B cell (primary cell): ENCODE results near the gene VAMP1. TPM values are rescaled to one million over a fixed set of nuclear protein-coding genes. Genes with fewer than 3 reads are reported as not detected.
"Not testable (repeated sequence)": the region's sequence is repeated elsewhere in the genome, so short reads cannot be mapped to it uniquely, and the experiment has no call there.

Experiments used
- ATAC-seq: fragments of 200-7000 bp; cut with Tn5 transposase; one replicate; pipeline ENCODE4 v1.10.0; 2021; ENCODE audit warnings: low read depth, mild to moderate bottlenecking, moderate number of reproducible peaks, moderate library complexity
- CTCF ChIA-PET: fragments of 350-600 bp; sonication (Branson Sonifier 250); formaldehyde crosslinking; loops from one replicate; lab custom pipeline; 2021; ENCODE audit warnings: antibody characterized with exemption, inconsistent platforms; lab: Charles Lee
- POLR2A ChIA-PET: fragments of 350-600 bp; sonication (Branson Sonifier 250); formaldehyde crosslinking; loops from one replicate; lab custom pipeline; 2021; ENCODE audit warnings: antibody characterized with exemption; lab: Charles Lee
- DNase-seq: peaks from one replicate; pipeline ENCODE4 v3.0.0; 2013
- H2AFZ ChIP-seq: 2 replicates; pipeline ENCODE4 v1.6.1; 2012; ENCODE audit warnings: mild to moderate bottlenecking, low read depth, low read length; ENCODE audit not compliant: insufficient read depth, poor library complexity, severe bottlenecking
- H3K27ac ChIP-seq, 2 donors: 1 replicate in 1 of 2; 2 replicates in 1 of 2; pipeline ENCODE4 v1.5.1; 2012 to 2013; ENCODE audit warnings: low read length in 2 of 2, mild to moderate bottlenecking in 2 of 2, moderate library complexity in 1 of 2
- H3K27me3 ChIP-seq, 4 experiments: fragments of 200-600 bp in 1 of 4; sonication (generic) in 1 of 4; replicated peaks in 1 of 4; 1 replicate in 2 of 4; 2 replicates in 2 of 4; pipeline versions ENCODE4 v1.6.1 to v1.7.0; 2013 to 2016; ENCODE audit warnings: low read length in 3 of 4, mild to moderate bottlenecking in 2 of 4, mixed read lengths in 1 of 4, moderate library complexity in 1 of 4; ENCODE audit not compliant: insufficient read depth in 4 of 4, control insufficient read depth in 3 of 4; ENCODE audit errors: control extremely low read depth in 1 of 4
- H3K36me3 ChIP-seq, 2 experiments: replicated peaks in 1 of 2; 1 replicate in 1 of 2; 2 replicates in 1 of 2; pipeline versions ENCODE4 v1.6.1 to v1.7.1; 2013; ENCODE audit warnings: low read length in 1 of 2; ENCODE audit not compliant: insufficient read depth in 2 of 2, control insufficient read depth in 1 of 2; ENCODE audit errors: control extremely low read depth in 1 of 2, extremely low read depth in 1 of 2
- H3K4me1 ChIP-seq, 2 donors: fragments of 200-600 bp in 1 of 2; sonication (generic) in 1 of 2; 1 replicate in 1 of 2; 2 replicates in 1 of 2; pipeline versions ENCODE4 v1.5.1 to v1.6.1; 2013 to 2017; ENCODE audit warnings: low read length in 2 of 2; ENCODE audit not compliant: control insufficient read depth in 2 of 2, insufficient read depth in 2 of 2
- H3K4me2 ChIP-seq: replicated peaks from 2 replicates; pipeline ENCODE3; 2012; ENCODE audit warnings: mild to moderate bottlenecking, low read depth, low read length; ENCODE audit not compliant: poor library complexity, severe bottlenecking
- H3K4me3 ChIP-seq, 5 experiments: fragments of 200-600 bp in 1 of 5; sonication (generic) in 1 of 5; 1 replicate in 3 of 5; 2 replicates in 2 of 5; pipeline versions ENCODE4 v1.5.1 to v1.7.0; 2011 to 2016; ENCODE audit warnings: low read length in 4 of 5, mild to moderate bottlenecking in 4 of 5, low read depth in 2 of 5, control low read depth in 1 of 5, moderate library complexity in 1 of 5; ENCODE audit not compliant: insufficient read depth in 1 of 5; ENCODE audit errors: control extremely low read depth in 1 of 5, extremely low read depth in 1 of 5
- H3K79me2 ChIP-seq: fragments of 200-600 bp; sonication (generic); one replicate; pipeline ENCODE4 v1.6.0; 2016; ENCODE audit warnings: low read length; ENCODE audit not compliant: control insufficient read depth, insufficient read depth
- H3K9ac ChIP-seq: fragments of 200-600 bp; sonication (generic); 2 replicates; pipeline ENCODE4 v1.6.1; 2017; ENCODE audit warnings: mild to moderate bottlenecking, low read length, moderate library complexity
- H3K9me3 ChIP-seq, 3 donors: one replicate each; pipeline versions ENCODE4 v1.6.1 to v1.7.1; 2013; ENCODE audit warnings: low read length in 2 of 3; ENCODE audit not compliant: control insufficient read depth in 2 of 3, insufficient read depth in 1 of 3; ENCODE audit errors: control extremely low read depth in 1 of 3
- H4K20me1 ChIP-seq: 2 replicates; pipeline ENCODE4 v1.6.0; 2012; ENCODE audit warnings: mild to moderate bottlenecking, low read length; ENCODE audit not compliant: insufficient read depth, control insufficient read depth, poor library complexity, severe bottlenecking
- H3K27ac Mint-ChIP-seq: one replicate; pipeline ENCODE4 v1.8.0; 2021; ENCODE audit warnings: mixed read lengths
- H3K27me3 Mint-ChIP-seq: one replicate; pipeline ENCODE4 v1.8.0; 2021; ENCODE audit warnings: mixed read lengths
- H3K4me1 Mint-ChIP-seq: one replicate; pipeline ENCODE4 v1.8.0; 2021; ENCODE audit warnings: mixed read lengths
- H3K4me3 Mint-ChIP-seq: one replicate; pipeline ENCODE4 v1.8.0; 2021; ENCODE audit warnings: mixed read lengths
- H3K9me3 Mint-ChIP-seq: one replicate; pipeline ENCODE4 v1.8.0; 2022; ENCODE audit warnings: mixed read lengths; ENCODE audit not compliant: insufficient read depth
- CTCF ChIP-seq: fragments of 200-600 bp; IDR thresholded peaks from one replicate; pipeline ENCODE4 v1.8.0; 2022; ENCODE audit warnings: antibody characterized with exemption, mild to moderate bottlenecking
- EZH2 ChIP-seq: IDR thresholded peaks from 2 replicates; pipeline ENCODE4 v1.6.1; 2012; ENCODE audit warnings: borderline replicate concordance, low read depth, mild to moderate bottlenecking, moderate library complexity, low read length; ENCODE audit not compliant: insufficient read depth, poor library complexity, severe bottlenecking
- WGBS: methylation state at CpG from one replicate; pipeline ENCODE4 v1.1.5; 2013; ENCODE audit warnings: missing lambda C conversion rate; ENCODE audit not compliant: insufficient coverage; 5-methylcytosine and 5-hydroxymethylcytosine counted together
- intact Hi-C: fragments of 100-400 bp; cut with micrococcal nuclease; formaldehyde crosslinking; loops from one replicate; pipeline ENCODE4 v1.10.0; 2022
- polyA plus RNA-seq: library from polyadenylated mRNA; depleted of rRNA; stranded (reverse); fragments of >200 nt; gene quantifications from 2 replicates; pipeline ENCODE4 v1.2.3, GENCODE V29; 2012
- total RNA-seq, 2 donors: library from RNA; stranded (reverse); fragments of 120-200 nt in 1 of 2; gene quantifications; 1 replicate in 1 of 2; 2 replicates in 1 of 2; pipeline versions ENCODE4 v1.2.3 to v1.2.4, GENCODE V29; 2013 to 2022

The VAMP1 gene
- total and polyA plus RNA-seq, 2 donors (not counting 1 experiment from before 2014, with no cell fraction given) = 62.4 to 98.9 TPM

DNA sequence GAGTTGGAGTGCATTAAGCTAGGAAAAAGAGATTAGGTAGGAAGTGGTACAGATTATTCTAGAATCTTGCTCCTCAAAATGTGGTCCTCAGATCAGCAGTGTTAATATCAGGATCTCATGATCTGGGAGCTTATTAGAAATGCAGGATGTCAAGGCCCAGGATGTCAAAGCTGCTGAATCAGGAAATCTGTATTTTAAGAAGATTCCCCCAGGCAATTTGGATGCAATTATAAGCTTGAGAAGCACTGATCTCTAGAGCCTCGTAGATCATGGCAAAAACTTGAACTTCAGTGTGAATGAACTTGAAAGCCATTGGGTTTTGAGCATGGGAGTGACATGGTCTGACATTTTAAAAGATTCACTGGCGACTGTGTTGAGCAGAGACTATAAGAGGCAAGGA, 30.0 kb upstream of the VAMP1 start:
- WGBS = 94% methylated on average over 2 of the region's 2 CpGs
- no peak overlapping the region for H2AFZ ChIP-seq
- ATAC-seq (no peak), DNase-seq (no peak)
- Mint-ChIP-seq H3K27me3 (no peaks in the 10 kb centered on the region), H3K4me1 (peaks cover 5% of the 10 kb centered on the region), H3K4me3 (no peak overlapping the region), H3K27ac (no peak overlapping the region), H3K9me3 (no peaks in the 10 kb centered on the region)
- no peak overlapping the region for H3K27ac ChIP-seq
- CTCF ChIA-PET = interaction anchor here (1.0 to 1.3 kb wide), 3 partner anchors 9 to 75 kb away, joined by 3 to 4 read pairs (median 3); no protein-coding TSS in a partner anchor
- H3K9ac ChIP-seq = no peak overlapping the region
- TF ChIP-seq EZH2 (no peak), CTCF (no peak)
- intact Hi-C loops = no loop called here
- no peaks in the 10 kb centered on the region for H3K27me3 ChIP-seq
- H3K36me3 ChIP-seq = peaks cover 1 to 36% of the 10 kb centered on the region in 2 experiments
- POLR2A ChIA-PET = no interaction called here
- no peak overlapping the region for H3K4me3 ChIP-seq
- H3K4me1 ChIP-seq = peaks cover 3 to 4% of the 10 kb centered on the region in 2 donors
- no peaks in the 10 kb centered on the region for H4K20me1 ChIP-seq
- H3K9me3 ChIP-seq = no peaks in the 10 kb centered on the region
- peaks cover 65% of the 10 kb centered on the region for H3K79me2 ChIP-seq
- no peak overlapping the region for H3K4me2 ChIP-seq

DNA sequence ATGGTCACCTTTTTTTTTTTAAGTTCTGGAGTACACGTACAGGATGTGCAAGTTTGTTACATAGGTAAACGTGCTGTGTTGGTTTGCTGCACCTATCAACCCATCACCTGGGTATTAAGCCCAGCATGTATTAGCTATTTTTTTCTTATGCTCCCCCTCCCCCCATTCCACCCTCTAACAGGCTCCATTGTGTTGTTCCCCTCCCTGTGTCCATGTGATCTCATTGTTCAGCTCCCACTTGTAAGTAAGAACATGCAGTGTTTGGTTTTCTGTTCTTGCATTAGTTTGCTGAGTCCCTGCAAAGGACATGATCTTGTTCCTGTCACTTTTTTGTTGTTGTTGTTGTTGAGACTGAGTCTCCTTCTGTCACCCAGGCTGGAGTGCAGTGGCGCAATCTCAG, 26.8 kb upstream of the VAMP1 start:
- H3K27ac ChIP-seq, H3K27me3 Mint-ChIP-seq, H3K27me3 ChIP-seq, H3K4me3 Mint-ChIP-seq, intact Hi-C loops, H3K9ac ChIP-seq, DNase-seq, H3K9me3 ChIP-seq, H2AFZ ChIP-seq, H3K9me3 Mint-ChIP-seq, H4K20me1 ChIP-seq, ATAC-seq, H3K4me3 ChIP-seq, H3K27ac Mint-ChIP-seq, H3K4me2 ChIP-seq: not testable (repeated sequence)
- H3K79me2 ChIP-seq = peaks cover 53% of the 10 kb centered on the region
- H3K36me3 ChIP-seq = peaks cover 1 to 31% of the 10 kb centered on the region in 2 experiments
- WGBS = no CpG with 5 or more reads among the region's 3 CpGs
- H3K4me1 Mint-ChIP-seq = peaks cover 27% of the 10 kb centered on the region
- POLR2A ChIA-PET = interaction anchor here (0.6 kb wide), 1 partner anchor 24 kb away, joined by 3 read pairs; no protein-coding TSS in a partner anchor
- H3K4me1 ChIP-seq = peaks cover 20 to 23% of the 10 kb centered on the region in 2 donors
- CTCF ChIA-PET = interaction anchor here (3.4 kb wide), 1 partner anchor 42 kb away, joined by 24 read pairs; no protein-coding TSS in a partner anchor
